Measurements from ENCODE around the gene TFE3.
"Not testable (repeated sequence)": the region's sequence is repeated elsewhere in the genome, so short reads cannot be mapped to it uniquely, and the experiment has no call there.

The TFE3 gene

DNA sequence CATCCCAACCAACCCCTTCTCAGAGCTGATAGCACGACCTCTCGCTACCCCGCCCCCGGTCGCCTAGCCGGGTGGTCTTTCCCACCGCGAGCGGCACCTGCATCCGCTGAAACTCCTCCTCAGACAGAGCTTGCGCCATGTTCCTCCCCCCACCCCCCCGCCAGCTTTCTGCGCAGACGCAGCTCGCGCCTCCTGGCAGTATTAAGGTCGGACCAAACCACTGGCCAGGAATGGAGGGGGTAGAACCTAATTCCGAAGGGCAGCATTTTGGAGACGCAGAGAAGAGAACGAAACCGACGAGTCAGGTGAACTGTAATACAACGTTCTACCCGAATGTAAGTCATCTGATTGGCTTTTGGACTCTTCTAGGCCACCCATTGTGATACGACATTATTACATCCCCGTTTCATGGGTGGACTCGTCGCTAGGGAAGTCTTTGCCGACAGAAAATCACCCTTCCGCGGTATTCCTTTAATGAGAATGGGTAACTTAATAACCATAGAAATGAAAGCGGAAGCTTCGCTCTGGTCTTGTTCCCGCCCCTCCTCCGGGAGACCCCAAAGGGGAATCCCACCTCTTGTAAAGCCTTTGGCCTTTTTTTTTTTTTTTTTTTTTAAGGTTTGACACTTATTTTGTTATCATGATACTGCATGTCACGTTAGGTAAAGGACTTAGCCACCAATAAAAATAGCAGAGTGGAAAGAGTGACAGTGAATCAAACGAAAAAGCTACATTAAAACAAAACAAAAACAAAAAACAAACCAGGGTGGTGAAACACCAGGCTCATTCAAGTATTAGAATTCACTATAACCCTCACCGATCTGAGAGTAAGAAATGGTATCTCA, 40.8 kb downstream of the TFE3 start, which contains the start of gene GRIPAP1:
TSS of gene GRIPAP1 (minus strand) at position 174 of the 845 bp plus-strand sequence. CDS start at position 139, 35 bp downstream.
- DNase-seq (ENCODE audit: low read depth in 1 of 2, low spot score in 1 of 2), result peak; percentile 51 to 63

- DNase-seq (ENCODE audit: low read depth in 1 of 2, low spot score in 1 of 2), result peak; percentile 8 to 12
Observed at GRCh38 chrX:49001521-49002090, 41.6 kb downstream of the TFE3 start.

- no peak for DNase-seq (ENCODE audit: low read depth in 1 of 2, low spot score in 1 of 2)
Observed at GRCh38 chrX:49000636-49001035, 42.5 kb downstream of the TFE3 start.

GRCh38 chrX:48999030-48999429, 44.1 kb downstream of the TFE3 start:
- DNase-seq (ENCODE audit: low read depth in 1 of 2, low spot score in 1 of 2), result no peak

DNA sequence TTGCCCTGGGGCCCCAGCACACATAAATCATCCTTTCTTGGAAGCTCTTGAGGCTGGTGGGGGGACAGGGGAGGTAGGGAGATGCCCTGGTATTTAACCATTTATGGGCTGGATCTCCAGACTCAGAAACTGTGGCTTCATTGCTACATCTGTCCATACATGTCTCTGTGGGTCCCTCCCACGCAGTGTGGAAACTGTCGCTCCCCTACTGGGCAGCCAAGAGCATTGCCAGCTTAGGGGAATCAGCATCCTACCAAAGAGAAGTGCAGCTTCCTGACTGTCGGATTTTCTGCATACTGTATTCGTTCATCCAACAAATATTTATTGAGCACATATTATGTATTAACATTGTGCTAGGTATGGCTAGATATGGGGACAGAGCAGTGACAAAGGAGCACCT, 44.8 kb downstream of the TFE3 start:
- no peak for DNase-seq (ENCODE audit: low read depth in 1 of 2, low spot score in 1 of 2)

GRCh38 chrX:48997865-48998264, 45.3 kb downstream of the TFE3 start:
- DNase-seq (ENCODE audit: low read depth in 1 of 2, low spot score in 1 of 2), result no peak

- DNase-seq (ENCODE audit: low read depth in 1 of 2, low spot score in 1 of 2), result no peak
Observed at GRCh38 chrX:48997455-48997854, 45.7 kb downstream of the TFE3 start.

DNA sequence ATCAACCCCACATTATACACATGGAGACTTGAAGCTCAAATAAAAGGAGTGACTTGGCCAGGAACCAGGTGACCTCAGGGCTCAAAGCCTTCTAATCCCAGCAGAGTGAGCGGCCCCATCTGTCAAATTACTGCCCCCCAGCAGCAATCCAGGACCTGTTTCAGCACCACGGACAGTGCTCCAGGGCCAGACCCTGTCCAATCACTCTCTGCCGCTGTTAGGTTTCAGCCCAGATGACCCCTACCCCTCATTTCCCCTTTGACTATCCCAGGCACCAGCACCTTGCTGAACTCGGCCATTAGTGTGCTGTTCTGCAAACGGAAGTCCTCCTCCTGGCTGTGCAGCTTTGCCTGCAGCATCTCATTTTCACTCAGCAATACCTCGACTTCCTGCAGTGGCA, 46.2 kb downstream of the TFE3 start:
- DNase-seq (ENCODE audit: low read depth in 1 of 2, low spot score in 1 of 2), result no peak

DNA sequence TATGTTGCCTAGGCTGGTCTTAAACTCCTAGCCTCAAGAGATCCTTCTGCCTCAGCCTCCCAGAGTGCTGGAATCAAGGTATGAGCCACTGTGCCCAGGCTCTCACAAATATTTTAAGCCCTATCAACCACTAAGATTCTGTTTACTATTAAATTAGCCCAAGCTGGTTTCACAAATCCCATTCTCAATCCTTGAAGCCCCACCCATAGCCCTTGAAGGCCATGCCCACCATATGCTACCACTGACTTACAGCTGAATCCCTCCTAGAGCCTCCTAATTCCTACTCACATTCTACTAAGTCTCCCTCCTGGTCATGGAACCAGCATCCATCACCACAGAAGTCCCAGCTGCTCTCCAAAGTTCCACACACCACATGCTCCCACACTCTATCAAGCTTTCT, 50.8 kb downstream of the TFE3 start:
- DNase-seq (ENCODE audit: low read depth in 1 of 2, low spot score in 1 of 2), result no peak

GRCh38 chrX:48989483-48989882, 53.7 kb downstream of the TFE3 start:
- DNase-seq (ENCODE audit: low read depth in 1 of 2, low spot score in 1 of 2), result no peak

DNA sequence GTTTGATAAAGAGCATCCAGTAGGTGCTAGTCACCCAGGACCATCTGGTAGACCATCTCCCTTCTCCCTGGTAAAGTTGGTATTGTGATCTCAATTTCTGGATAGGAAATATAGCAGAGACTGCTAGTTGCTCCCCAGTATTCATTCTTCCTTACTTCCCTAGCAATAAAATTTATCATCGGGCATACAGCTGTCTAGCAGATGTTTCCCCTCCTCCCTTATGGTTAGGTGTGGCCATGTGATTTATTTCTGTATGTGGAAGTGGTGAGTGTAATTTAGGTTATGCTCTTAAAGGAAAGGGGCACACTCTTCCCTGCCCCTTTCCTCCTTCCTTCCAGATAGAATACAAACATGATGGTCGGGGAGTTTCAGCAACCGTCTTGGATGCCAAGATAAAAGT, 59.3 kb downstream of the TFE3 start:
- DNase-seq (ENCODE audit: low read depth in 1 of 2, low spot score in 1 of 2), result no peak

- no peak for DNase-seq (ENCODE audit: low read depth in 1 of 2, low spot score in 1 of 2)
Observed at GRCh38 chrX:48983081-48983480, 60.1 kb downstream of the TFE3 start.

DNA sequence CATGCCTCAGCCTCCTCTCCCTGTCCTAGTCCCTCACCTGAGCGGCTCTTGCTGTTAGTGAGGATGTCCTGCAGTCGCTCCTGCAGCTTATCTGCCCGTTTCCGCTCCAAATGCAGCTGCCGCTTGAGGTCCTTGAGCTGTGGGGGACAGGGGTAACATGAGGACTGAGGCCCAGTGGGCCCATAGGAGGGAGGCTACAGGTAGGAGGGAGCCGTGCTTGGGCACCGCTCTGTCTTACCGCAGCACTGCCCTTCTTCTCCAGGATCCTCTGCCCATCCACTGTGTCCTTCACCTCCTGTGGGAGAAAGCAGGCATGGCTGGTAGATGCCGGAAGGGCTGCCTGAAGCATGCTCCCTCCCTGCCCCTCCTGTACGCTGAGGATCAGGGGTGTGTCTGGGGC, 62.0 kb downstream of the TFE3 start:
- no peak for DNase-seq (ENCODE audit: low read depth in 1 of 2, low spot score in 1 of 2)

DNA sequence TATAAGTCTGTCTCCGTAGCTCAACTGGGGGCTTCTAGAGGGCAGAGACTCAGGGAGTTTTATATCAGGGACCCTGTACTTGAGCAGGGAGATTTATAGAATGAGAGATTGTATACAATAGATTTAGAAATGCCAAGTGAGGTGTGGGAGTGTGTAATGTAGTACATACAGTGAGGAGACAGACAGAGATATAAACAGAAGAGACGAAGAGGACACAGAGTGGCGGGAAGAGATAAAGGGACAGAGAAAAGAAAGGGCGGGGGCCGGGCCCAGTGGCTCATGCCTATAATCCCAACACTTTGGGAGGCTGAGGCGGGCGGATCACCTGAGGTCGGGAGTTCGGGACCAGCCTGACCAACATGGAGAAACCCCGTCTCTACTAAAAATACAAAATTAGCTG, 62.8 kb downstream of the TFE3 start:
- DNase-seq (ENCODE audit: low read depth in 1 of 2, low spot score in 1 of 2), result not testable (repeated sequence)
